Right lobe of liver (tissue), 6 donors: ENCODE measurements around the gene ANK2. TPM values are rescaled to one million over a fixed set of nuclear protein-coding genes. Genes with fewer than 3 reads are reported as not detected.

ENCODE experiments used
- ATAC-seq, 4 donors: fragments of 200-7000 bp; cut with Tn5 transposase; one replicate each; pipeline ENCODE4 v1.9.1; 2020; ENCODE audit warnings: mild to moderate bottlenecking in 4 of 4, moderate library complexity in 4 of 4
- DNase-seq, 3 donors: peaks; one replicate each; pipeline ENCODE4 v3.0.0-alpha.2; 2020
- H3K27ac ChIP-seq, 3 donors: fragments of 200-600 bp; one replicate each; pipeline ENCODE4 v1.8.0; 2022
- H3K27me3 ChIP-seq, 2 donors: fragments of 200-600 bp; one replicate each; pipeline ENCODE4 v1.8.0; 2022
- H3K36me3 ChIP-seq, 4 donors: fragments of 200-600 bp; sonication (generic) in 1 of 4; one replicate each; pipeline versions ENCODE4 v1.5.1 to v1.8.0; 2017 to 2022; ENCODE audit warnings: control low read depth in 1 of 4
- H3K4me1 ChIP-seq, 4 donors: fragments of 200-600 bp; sonication (generic) in 1 of 4; one replicate each; pipeline versions ENCODE4 v1.5.1 to v1.8.0; 2017 to 2022; ENCODE audit warnings: control low read depth in 1 of 4
- H3K4me3 ChIP-seq, 3 donors: fragments of 200-600 bp; one replicate each; pipeline ENCODE4 v1.8.0; 2022
- H3K9me3 ChIP-seq, 4 donors: fragments of 200-600 bp; sonication (generic) in 1 of 4; one replicate each; pipeline versions ENCODE4 v1.5.1 to v1.8.0; 2017 to 2022; ENCODE audit warnings: control low read depth in 1 of 4
- POLR2A ChIP-seq: fragments of 450-650 bp; IDR thresholded peaks from one replicate; pipeline ENCODE4 v1.6.1; 2017; ENCODE audit warnings: antibody characterized with exemption, mild to moderate bottlenecking
- WGBS: methylation state at CpG from one replicate; pipeline ENCODE4 v1.1.6; 2018; ENCODE audit warnings: low coverage, low lambda C conversion rate; ENCODE audit not compliant: insufficient coverage; ENCODE audit errors: missing lambda C conversion rate; 5-methylcytosine and 5-hydroxymethylcytosine counted together
- intact Hi-C, 2 donors: fragments of 100-400 bp; cut with DNase I; formaldehyde crosslinking; loops; one replicate each; pipeline versions ENCODE4 v1.11.2 to v1.14.1; 2022
- total RNA-seq, 6 experiments: library from RNA; depleted of rRNA in 2 of 6; stranded (reverse); fragments of >200 nt in 2 of 6; fragmentation: NEBNext Ultra II Directional in 3 of 6; extraction: Animal tissue kit (Norgen Biotek cat#: 25700) in 3 of 6; gene quantifications; one replicate each; pipeline versions ENCODE4 v1.1.0 to v1.2.4, GENCODE V29; 2016 to 2023
- TF ChIP-seq, protein P1 (sequence below), 4 donors: fragments of 200-600 bp in 3 of 4; fragments of 450-650 bp in 1 of 4; IDR thresholded peaks; one replicate each; pipeline versions ENCODE4 v1.5.1 to v1.8.0; 2016 to 2022; ENCODE audit warnings: antibody characterized with exemption in 4 of 4, mild to moderate bottlenecking in 2 of 4
- donor health status: DM: no; HTN: yes; CAD: no.
- donor health status: DM: no; HTN: no; CAD: no.
- donor health status: DM: no; HTN: no; CAD: no.
- donor health status: DM: no; HTN: yes; CAD: no.
- donor health status: DM: no; HTN: yes; CAD: no.

Gene ANK2
- total RNA-seq, 6 experiments from 2014 or later, result 0.61 to 1.7 (median 1.1) TPM

DNA sequence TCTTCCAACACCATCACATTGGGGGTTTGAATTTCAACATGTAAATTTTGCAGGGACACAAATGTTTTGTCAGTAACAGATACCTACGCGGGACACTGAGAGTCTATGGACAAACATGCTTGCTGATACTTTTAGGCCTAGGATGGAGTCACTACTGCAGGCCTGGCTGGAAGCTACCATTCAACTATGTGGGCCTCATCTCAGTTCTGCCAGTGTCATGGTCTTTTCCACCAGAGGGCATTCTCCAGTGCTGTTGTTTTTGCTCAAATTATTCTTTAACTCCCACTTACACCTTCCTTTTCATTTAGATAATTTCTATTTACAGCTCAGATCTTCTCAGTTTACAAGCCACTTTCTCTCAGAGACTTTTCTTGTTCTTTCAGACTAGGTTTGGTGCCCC lies 7.0 kb upstream of the ANK2 start:
- no peak for DNase-seq
- Histone ChIP-seq H3K9me3 (no peaks in the 10 kb centered on the region), H3K27me3 (no peaks in the 10 kb centered on the region), H3K36me3 (no peaks in the 10 kb centered on the region), H3K4me1 (no peaks in the 10 kb centered on the region), H3K4me3 (no peak overlapping the region), H3K27ac (no peak overlapping the region)
- intact Hi-C loops, result no loop called here
- ATAC-seq, result peak in 2 of 4 donors; percentile 20 to 42
- 33% methylated on average over 2 of the region's 2 CpGs for WGBS
- TF ChIP-seq, protein P1, sequence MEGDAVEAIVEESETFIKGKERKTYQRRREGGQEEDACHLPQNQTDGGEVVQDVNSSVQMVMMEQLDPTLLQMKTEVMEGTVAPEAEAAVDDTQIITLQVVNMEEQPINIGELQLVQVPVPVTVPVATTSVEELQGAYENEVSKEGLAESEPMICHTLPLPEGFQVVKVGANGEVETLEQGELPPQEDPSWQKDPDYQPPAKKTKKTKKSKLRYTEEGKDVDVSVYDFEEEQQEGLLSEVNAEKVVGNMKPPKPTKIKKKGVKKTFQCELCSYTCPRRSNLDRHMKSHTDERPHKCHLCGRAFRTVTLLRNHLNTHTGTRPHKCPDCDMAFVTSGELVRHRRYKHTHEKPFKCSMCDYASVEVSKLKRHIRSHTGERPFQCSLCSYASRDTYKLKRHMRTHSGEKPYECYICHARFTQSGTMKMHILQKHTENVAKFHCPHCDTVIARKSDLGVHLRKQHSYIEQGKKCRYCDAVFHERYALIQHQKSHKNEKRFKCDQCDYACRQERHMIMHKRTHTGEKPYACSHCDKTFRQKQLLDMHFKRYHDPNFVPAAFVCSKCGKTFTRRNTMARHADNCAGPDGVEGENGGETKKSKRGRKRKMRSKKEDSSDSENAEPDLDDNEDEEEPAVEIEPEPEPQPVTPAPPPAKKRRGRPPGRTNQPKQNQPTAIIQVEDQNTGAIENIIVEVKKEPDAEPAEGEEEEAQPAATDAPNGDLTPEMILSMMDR (IDR thresholded peaks at IDR 0.05), result peak in 2 of 4 donors; percentile 7 to 19
- no peak for TF ChIP-seq POLR2A

DNA sequence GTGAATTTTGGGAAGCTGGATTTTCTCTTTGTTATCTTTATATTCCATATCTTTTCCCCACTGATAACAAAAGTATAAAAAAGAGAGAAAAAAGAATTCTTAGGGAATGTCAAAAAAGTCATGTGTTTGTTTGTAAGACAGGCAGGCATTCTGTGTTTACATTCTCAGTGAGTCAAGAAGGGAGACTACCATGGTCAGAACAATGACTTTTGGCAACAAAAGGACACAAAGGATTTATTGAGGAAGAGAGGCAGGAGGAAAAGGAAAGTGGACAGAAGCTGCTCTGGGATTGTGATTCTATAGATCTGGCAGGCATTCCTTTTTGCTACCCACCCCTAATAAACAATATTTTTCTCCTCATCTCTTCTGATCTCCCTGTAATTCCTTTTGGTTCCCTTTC lies 5.9 kb upstream of the ANK2 start:
- Histone ChIP-seq H3K4me1 (no peaks in the 10 kb centered on the region), H3K4me3 (no peak overlapping the region), H3K9me3 (no peaks in the 10 kb centered on the region), H3K27me3 (no peaks in the 10 kb centered on the region), H3K27ac (no peak overlapping the region), H3K36me3 (no peaks in the 10 kb centered on the region)
- ATAC-seq (no peak), DNase-seq (no peak)
- intact Hi-C loops, result no loop called here
- TF ChIP-seq, protein P1 (IDR thresholded peaks at IDR 0.05), result no peak
- no peak for TF ChIP-seq POLR2A

DNA sequence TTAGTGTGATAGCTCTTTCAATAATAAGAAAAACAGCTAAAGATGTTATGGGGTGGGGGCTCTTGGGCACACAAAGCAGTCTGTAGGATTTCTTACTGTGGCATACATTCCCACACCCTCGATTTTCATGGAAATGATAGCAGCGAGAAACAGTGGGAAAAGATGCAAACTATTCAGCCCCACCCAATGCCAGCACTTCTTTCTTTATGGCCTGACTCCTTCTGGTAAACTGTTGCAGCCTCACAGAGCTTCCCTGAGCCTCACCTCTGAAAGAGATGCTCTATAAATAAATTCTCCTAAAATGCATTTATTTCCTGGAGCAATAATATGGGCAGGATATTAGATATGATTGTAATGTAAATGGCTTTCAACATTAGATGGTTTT lies 910 bp downstream of the ANK2 start:
- Histone ChIP-seq H3K36me3 (no peaks in the 10 kb centered on the region), H3K27me3 (no peaks in the 10 kb centered on the region), H3K4me1 (no peaks in the 10 kb centered on the region), H3K9me3 (no peaks in the 10 kb centered on the region), H3K27ac (no peak overlapping the region), H3K4me3 (no peak overlapping the region)
- WGBS, result 26% methylated on average over 2 of the region's 2 CpGs
- DNase-seq (no peak), ATAC-seq (no peak)
- intact Hi-C loops, result no loop called here
- TF ChIP-seq, protein P1 (IDR thresholded peaks at IDR 0.05), result no peak
- no peak for TF ChIP-seq POLR2A

DNA sequence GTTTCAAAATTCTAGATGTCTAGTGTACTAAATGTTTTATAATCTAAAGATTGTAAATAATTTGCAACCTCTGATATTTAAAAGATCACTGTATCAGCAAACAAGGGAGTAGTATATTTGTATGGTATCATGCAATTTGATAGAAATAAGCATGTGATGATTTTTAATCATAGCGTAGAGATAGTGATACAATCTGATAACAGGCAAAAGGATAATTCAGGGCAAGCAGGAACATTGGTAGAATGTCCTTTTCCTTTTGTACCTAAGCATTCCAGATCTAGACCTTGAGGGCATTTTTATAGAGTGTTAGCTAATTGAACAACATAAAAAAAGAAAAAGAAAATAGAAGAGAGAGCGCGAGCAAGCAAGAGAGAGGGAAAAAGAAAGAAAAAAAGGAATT lies 1.4 kb downstream of the ANK2 start:
- H3K27me3 ChIP-seq, result no peaks in the 10 kb centered on the region
- intact Hi-C loops, result no loop called here
- WGBS, result 59% methylated on average over 1 of the region's 3 CpGs
- H3K4me1 ChIP-seq, result no peaks in the 10 kb centered on the region
- no peak for ATAC-seq
- H3K9me3 ChIP-seq, result no peaks in the 10 kb centered on the region
- no peak for TF ChIP-seq POLR2A
- H3K27ac ChIP-seq, result no peak overlapping the region
- H3K36me3 ChIP-seq, result no peaks in the 10 kb centered on the region
- no peak overlapping the region for H3K4me3 ChIP-seq
- DNase-seq, result no peak

DNA sequence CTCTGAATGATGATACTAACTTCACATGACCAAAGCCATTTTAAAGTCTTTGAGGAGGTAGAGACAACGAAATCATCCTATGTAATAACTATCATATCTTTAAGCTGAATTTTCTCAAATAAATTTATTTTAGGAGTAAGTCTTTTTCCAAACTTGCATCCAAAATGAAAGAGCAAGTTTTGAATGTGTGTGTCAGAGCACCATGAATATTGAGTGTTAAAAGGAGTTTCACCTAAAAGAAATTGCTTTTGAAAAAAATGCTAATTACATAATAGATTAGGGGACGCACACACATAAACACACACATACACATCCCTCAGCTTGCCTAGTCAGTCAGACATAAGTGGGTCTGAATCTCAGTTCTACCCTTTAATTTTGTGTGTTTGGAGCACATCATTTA lies 1.9 kb downstream of the ANK2 start:
- TF ChIP-seq, protein P1 (IDR thresholded peaks at IDR 0.05), result no peak
- no peak for TF ChIP-seq POLR2A
- DNase-seq (no peak), ATAC-seq (no peak)
- intact Hi-C loops, result no loop called here
- H3K4me1 ChIP-seq, result no peaks in the 10 kb centered on the region
- H3K4me3 ChIP-seq, result no peak overlapping the region
- no peaks in the 10 kb centered on the region for H3K36me3 ChIP-seq
- H3K27ac ChIP-seq, result no peak overlapping the region
- WGBS, result 73% methylated on average over 2 of the region's 2 CpGs
- H3K9me3 ChIP-seq, result no peaks in the 10 kb centered on the region
- H3K27me3 ChIP-seq, result no peaks in the 10 kb centered on the region
